Kasumi-1 (cell line): Measurements from ENCODE around the gene DACH1.
"Not testable (repeated sequence)": the region's sequence is repeated elsewhere in the genome, so short reads cannot be mapped to it uniquely, and the experiment has no call there.

Experiments used
- DNase-seq, 2 experiments: peaks; one replicate each; lab custom pipeline; 2025; lab: John Stamatoyannopoulos, UW

Gene DACH1

GRCh38 chr13:71828564-71828963 lies 38.4 kb downstream of the DACH1 start:
- DNase-seq: peak; percentile 48 to 52

DNA sequence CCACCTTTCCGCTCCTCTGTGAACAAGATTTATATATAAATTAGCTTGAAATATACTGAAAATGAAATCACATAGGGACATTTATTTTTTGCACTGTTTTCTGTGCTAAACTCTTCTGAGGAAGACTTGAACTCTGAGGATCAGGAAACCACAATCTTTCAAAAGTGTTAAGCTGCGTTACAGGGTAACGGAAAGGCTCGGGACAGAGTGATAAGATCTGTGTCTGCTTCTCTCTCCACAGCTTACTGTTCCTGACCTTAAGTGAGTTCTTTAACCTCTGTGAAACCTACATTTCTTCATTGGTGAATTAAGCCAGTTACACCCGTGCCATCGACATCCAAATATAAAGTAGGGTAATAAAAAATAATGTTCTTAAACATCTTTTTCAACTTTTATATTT lies 38.9 kb downstream of the DACH1 start:
- DNase-seq: peak; percentile 86 to 91

DNA sequence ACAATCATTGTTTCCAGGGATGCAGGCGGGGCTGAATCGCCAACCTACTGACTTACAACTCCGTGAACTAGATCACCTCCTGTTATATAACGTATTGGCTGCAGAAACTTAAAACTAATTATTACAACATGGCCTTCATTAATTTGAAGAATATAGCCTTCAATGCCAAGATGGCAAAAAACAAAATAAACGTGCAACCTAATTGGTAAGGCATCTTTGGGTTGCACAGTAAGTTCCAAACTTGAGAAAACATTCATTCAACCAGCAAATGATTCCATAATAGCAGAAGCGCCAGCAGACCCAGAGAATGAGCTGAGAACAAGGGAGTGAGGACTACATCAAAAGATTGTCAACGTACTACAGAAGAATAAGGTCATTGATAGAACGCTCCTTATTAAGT lies 39.8 kb downstream of the DACH1 start:
- DNase-seq: no peak

- no peak for DNase-seq
These were observed 46.3 kb downstream of the DACH1 start for GRCh38 chr13:71820699-71821098.

GRCh38 chr13:71817335-71817734 lies 49.7 kb downstream of the DACH1 start:
- DNase-seq: no peak

GRCh38 chr13:71814806-71815360 lies 52.1 kb downstream of the DACH1 start:
- no peak for DNase-seq

- DNase-seq: no peak
These were observed 53.8 kb downstream of the DACH1 start for GRCh38 chr13:71813187-71813586.

DNA sequence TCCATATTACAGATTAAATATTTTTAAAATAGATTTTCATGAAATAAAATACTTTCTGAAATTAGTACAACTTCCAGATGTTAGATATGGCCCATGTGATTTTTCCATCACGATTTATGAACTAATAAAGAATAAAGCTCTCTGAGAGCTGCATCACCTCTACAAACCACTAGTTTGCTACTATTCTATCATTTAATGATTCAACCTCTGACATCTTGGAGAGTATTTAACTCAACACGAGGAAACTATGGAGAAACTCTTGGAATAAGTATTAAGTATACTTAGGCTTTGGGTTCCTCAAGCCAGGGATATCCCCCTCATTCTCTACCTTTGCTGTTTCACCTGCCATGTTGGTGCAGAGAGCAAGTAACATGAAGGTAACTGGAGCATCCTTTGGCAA lies 55.7 kb downstream of the DACH1 start:
- no peak for DNase-seq

DNA sequence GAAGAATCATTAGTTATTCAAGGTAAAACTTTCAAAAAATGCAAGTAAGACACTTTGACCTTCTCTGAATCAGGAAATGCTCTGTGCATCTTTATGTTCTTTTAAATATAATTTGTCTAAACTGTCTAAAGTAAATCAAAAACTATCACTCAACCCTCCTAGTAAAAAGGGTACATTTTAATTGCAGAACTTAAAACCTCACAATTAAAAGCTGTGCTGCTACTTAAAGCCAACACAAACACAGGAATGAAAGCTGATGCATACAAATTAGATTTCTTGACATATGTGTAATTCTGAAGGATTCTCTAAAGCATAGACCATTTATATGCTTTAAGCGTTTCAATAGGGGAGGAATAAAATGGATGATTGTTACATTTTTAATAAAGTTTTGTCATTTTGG lies 58.3 kb downstream of the DACH1 start:
- DNase-seq: no peak

- peak in 1 of 2 experiments; percentile 9 for DNase-seq
These were observed 60.1 kb downstream of the DACH1 start for GRCh38 chr13:71806886-71807285.

DNA sequence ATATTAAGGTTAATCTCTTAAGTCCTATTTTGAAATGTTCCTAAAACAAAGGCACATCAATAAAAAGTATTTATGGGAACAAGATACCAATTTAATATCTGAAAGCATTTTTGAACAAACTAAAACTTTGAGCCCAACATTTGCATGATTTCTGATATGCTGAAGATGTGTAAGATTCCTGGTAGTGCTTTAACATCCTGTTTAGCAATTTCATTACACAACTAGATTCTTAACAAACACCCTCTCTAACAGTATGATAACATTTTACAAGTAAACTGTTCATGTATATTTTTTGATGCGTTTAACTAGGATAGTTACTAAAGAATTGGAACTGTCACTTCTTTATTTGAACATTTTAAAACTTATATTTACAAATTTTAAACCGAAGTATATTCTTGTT lies 63.9 kb downstream of the DACH1 start:
- DNase-seq: no peak

- DNase-seq: no peak
These were observed 65.2 kb downstream of the DACH1 start for GRCh38 chr13:71801781-71802180.

GRCh38 chr13:71801165-71801760 lies 65.7 kb downstream of the DACH1 start:
- DNase-seq: no peak

DNA sequence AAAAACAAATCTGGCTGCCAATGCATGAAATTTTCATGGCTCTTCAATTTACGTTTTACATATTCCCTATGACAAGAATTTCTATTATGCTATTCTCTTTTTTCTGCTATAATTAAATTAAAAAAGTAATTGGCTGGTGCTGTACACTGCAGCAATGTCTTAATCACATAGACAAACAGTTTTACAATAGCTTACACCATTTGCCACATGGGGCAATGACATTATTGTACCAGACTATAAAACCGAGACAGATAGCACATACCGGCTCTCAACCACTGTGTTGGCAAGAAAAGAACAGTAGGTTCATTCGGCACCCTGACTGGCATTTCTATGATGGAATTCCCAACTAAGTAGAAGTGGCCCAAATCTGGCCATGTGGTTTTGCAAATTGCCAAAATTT lies 67.7 kb downstream of the DACH1 start:
- no peak for DNase-seq

GRCh38 chr13:71798707-71799106 lies 68.3 kb downstream of the DACH1 start:
- DNase-seq: no peak

DNA sequence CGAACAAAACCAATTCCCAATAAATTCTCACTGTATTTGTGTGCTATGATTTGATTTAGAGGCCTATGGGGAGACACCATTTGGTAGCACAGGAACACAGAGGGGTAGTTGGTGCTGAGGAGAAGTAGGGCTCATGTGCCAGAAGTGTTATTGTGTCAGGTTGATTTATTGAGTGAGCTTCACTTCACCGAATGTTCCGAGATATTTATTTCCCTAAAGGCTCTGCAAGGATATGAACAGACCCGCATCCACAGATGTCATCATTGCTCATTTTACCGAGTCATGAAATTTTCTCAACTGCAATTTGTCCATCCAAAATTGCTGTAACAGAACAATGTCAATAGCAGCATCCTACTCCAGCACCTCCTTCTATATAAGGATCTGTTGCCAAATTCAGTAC lies 69.5 kb downstream of the DACH1 start:
- no peak for DNase-seq

DNA sequence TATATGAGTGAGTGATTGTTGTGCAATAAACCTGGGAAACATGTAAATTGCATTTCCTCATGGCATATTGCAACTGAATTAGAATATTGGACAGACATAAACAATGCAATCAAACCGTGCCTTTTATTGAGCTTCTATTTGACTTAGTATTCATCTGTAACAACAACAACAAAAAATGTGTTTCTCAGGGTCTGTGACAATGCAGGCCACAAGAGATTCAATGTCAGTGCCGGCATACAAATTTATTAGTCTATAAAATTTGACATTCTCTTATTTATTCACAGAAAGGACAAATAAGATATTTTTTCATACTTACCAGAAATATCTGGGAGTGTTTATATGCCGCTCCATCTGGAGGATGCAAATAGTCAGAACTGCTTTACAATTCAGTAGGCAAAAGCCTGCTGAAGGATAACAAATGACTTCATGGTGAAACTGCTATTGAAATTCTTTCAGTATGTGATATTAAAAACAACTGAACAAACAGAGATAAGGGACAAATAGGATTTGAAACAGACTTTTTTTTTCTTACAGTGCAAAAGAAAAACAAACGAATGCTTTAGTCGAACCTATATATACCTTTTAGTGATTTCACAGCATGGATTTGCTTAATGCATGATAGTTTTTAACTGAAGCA lies 77.2 kb downstream of the DACH1 start:
- no peak for DNase-seq

DNA sequence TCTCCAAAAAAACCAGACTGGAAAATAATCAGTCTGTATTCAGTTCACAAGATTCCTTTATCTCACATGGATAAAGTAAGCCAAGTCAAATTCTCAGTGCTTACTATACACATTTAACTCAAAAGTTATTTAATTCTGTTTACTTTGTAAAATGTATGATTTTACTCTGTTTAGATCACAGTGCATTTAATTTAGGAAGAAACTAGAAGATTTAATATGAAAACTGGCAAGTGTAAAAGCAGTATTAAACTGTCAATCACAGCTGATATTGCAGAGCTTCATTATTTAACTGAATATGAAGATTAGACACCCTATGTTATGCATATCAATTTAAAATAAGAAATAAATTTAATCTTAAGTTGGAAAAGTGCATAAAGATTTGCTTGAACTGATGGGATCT lies 78.0 kb downstream of the DACH1 start:
- no peak for DNase-seq

DNA sequence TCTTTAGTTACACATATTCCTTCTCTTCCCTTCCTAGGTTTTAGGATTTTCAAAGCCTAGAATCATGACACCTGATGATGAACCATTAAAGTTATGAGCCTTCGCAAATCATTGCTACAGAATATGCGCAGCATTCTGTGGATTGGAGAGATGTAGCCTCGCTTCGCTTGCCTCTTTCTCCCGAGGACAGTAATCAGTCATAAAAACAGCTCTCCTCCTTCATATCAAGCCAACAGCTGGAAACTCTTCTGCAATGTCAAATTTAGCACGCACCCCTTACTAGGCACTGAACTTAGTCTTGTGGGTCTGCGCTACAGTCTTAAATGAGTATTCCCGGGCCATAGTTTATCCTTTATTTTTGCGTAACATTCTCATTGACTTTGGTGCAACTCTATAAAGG lies 79.6 kb downstream of the DACH1 start:
- DNase-seq: no peak

DNA sequence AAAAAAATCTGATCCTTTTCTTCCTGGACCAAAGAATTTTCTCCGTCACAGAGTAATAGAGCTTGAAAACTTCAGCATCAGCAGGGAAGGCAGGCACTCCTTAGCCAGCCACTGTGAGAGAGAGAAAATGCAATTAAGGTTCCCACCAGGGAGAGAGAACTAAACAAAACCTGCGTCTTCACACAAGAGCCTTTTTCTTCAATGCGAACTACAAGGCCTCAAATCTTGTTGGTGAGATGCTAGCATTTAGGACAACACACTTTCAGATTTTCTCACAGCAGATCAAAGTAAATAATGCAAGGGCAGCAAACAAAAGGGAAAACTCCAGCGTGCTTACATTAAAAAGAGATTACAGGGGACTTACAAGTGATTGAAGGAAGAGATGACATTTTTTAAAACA lies 80.1 kb downstream of the DACH1 start:
- no peak for DNase-seq

GRCh38 chr13:71785361-71785760 lies 81.6 kb downstream of the DACH1 start:
- DNase-seq: no peak

GRCh38 chr13:71780546-71780945 lies 86.5 kb downstream of the DACH1 start:
- no peak for DNase-seq

DNA sequence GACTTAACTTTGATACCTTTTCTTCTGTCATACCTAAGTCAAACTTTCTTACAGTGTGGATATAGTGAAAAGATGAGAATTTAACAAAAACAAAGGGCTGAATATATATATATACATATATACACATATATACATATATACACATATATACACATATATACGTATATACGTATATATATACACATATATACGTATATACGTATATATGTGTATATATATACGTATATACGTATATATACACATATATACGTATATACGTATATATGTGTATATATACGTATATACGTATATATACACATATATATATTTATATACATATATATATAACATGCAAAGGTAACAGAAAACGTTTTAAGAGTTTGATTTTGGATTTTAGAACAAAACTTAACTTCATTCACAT lies 88.0 kb downstream of the DACH1 start:
- not testable (repeated sequence) for DNase-seq

- no peak for DNase-seq
These were observed 91.0 kb downstream of the DACH1 start for GRCh38 chr13:71775966-71776365.
